SK-N-SH (cell line): Measurements from ENCODE around the gene EIF1B.

Experiments
- CTCF ChIP-seq: fragments of 200-600 bp; sonication (generic); IDR thresholded peaks from 2 replicates; pipeline ENCODE4 v1.6.1; 2017; ENCODE audit warnings: antibody characterized with exemption, mild to moderate bottlenecking, moderate library complexity
- EP300 ChIP-seq, 2 experiments: IDR thresholded peaks; 2 replicates each; pipeline versions ENCODE4 v1.4.0 to v1.6.1; 2012; ENCODE audit warnings: borderline replicate concordance in 1 of 2, low read depth in 1 of 2, low read length in 1 of 2
- EZH2phosphoT487 ChIP-seq: fragments of 200-600 bp; sonication (generic); IDR thresholded peaks from 2 replicates; pipeline ENCODE4 v1.6.1; 2017; ENCODE audit warnings: low read depth, mixed run types, mild to moderate bottlenecking, antibody characterized with exemption, moderate library complexity, borderline replicate concordance
- MAX ChIP-seq: IDR thresholded peaks from 2 replicates; pipeline ENCODE4 v1.4.0; 2012; ENCODE audit warnings: low read depth
- NFIC ChIP-seq: IDR thresholded peaks from 2 replicates; pipeline ENCODE4 v1.4.0; 2012; ENCODE audit warnings: borderline replicate concordance
- POLR2AphosphoS5 ChIP-seq: IDR thresholded peaks from 2 replicates; pipeline ENCODE4 v1.6.1; 2012; ENCODE audit warnings: low read depth, low read length
- RAD21 ChIP-seq: IDR thresholded peaks from 2 replicates; pipeline ENCODE4 v1.6.1; 2012; ENCODE audit warnings: mild to moderate bottlenecking, low read length
- SMC3 ChIP-seq: IDR thresholded peaks from 2 replicates; pipeline ENCODE4 v1.6.1; 2012; ENCODE audit warnings: low read depth, low read length, improper control_type of control experiment
- TAF1 ChIP-seq: IDR thresholded peaks from 2 replicates; pipeline ENCODE4 v1.6.1; 2012; ENCODE audit warnings: low read depth, mild to moderate bottlenecking, low read length, moderate library complexity, borderline replicate concordance
- USF2 ChIP-seq: fragments of 150-350 bp; IDR thresholded peaks from 2 replicates; pipeline ENCODE4 v1.6.1; 2017; ENCODE audit warnings: antibody characterized with exemption, low read length, low read depth, borderline replicate concordance
- YY1 ChIP-seq: IDR thresholded peaks from 2 replicates; pipeline ENCODE4 v1.4.0; 2012; ENCODE audit warnings: low read depth, mild to moderate bottlenecking
- ZBTB33 ChIP-seq: IDR thresholded peaks from 2 replicates; pipeline ENCODE4 v1.4.0; 2012; ENCODE audit warnings: low read depth, borderline replicate concordance

- TF ChIP-seq CTCF (no peak), EZH2phosphoT487 (no peak), TAF1 (no peak), NFIC (no peak), SMC3 (no peak), MAX (no peak), YY1 (no peak), RAD21 (no peak), ZBTB33 (no peak), POLR2AphosphoS5 (no peak), USF2 (no peak), EP300 (IDR thresholded peaks at IDR 0.05; ENCODE audit: borderline replicate concordance in 1 of 2, low read depth in 1 of 2, low read length in 1 of 2) (no peak)
These were observed 30.4 kb downstream of the EIF1B start for GRCh38 chr3:40339871-40340270.
